GM12878 (cell line): ENCODE results near the gene PCDHGA3.

Experiments used
- CEBPB ChIP-seq, 2 experiments: fragments of 150-350 bp in 1 of 2; IDR thresholded peaks; 2 replicates each; pipeline ENCODE4 v1.6.1; 2012 to 2014; ENCODE audit warnings: low read depth in 2 of 2, low read length in 2 of 2, borderline replicate concordance in 1 of 2, inconsistent platforms in 1 of 2
- CREM ChIP-seq: IDR thresholded peaks from 2 replicates; pipeline ENCODE4 v1.6.1; 2014; ENCODE audit warnings: antibody characterized with exemption, low read depth
- CTCF ChIP-seq, 3 experiments: IDR thresholded peaks in 2 of 3; conservative IDR thresholded peaks in 1 of 3; 2 replicates each; pipeline ENCODE4 v1.5.1; 2011; ENCODE audit warnings: low read depth in 3 of 3, low read length in 3 of 3, mild to moderate bottlenecking in 3 of 3, control low read depth in 2 of 3, moderate library complexity in 2 of 3, inconsistent platforms in 1 of 3, mixed read lengths in 1 of 3; ENCODE audit not compliant: control insufficient read depth in 2 of 3, insufficient read depth in 1 of 3; ENCODE audit errors: extremely low read depth in 1 of 3
- DPF2 ChIP-seq: fragments of 450-650 bp; IDR thresholded peaks from 2 replicates; pipeline ENCODE4 v1.6.1; 2017; ENCODE audit warnings: mild to moderate bottlenecking
- EGR1 ChIP-seq, 2 experiments: IDR thresholded peaks; 1 replicate in 1 of 2; 2 replicates in 1 of 2; pipeline ENCODE4 v1.6.1; 2011 to 2012; ENCODE audit warnings: low read depth in 2 of 2, low read length in 2 of 2, borderline replicate concordance in 1 of 2, mild to moderate bottlenecking in 1 of 2, moderate library complexity in 1 of 2
- FOXM1 ChIP-seq: IDR thresholded peaks from 2 replicates; pipeline ENCODE4 v1.6.1; 2012; ENCODE audit warnings: low read depth, mild to moderate bottlenecking, inconsistent platforms, low read length, moderate library complexity
- HCFC1 ChIP-seq: fragments of 150-350 bp; IDR thresholded peaks from 2 replicates; pipeline ENCODE4 v1.6.1; 2014; ENCODE audit warnings: low read length
- POLR2A ChIP-seq: IDR thresholded peaks from 2 replicates; pipeline ENCODE4 v1.6.1; 2011; ENCODE audit warnings: low read depth, mild to moderate bottlenecking, low read length
- USF2 ChIP-seq: IDR thresholded peaks from 2 replicates; pipeline ENCODE4 v1.6.1; 2011; ENCODE audit warnings: low read depth, low read length, improper control_type of control experiment, borderline replicate concordance

GRCh38 chr5:141362719-141363118 lies 19.1 kb downstream of the PCDHGA3 start:
- TF ChIP-seq POLR2A (no peak), USF2 (no peak), FOXM1 (no peak), CTCF (IDR thresholded peaks at IDR 0.05 in 2 of 3, conservative IDR thresholded peaks at IDR 0.05 in 1 of 3; ENCODE audit: control insufficient read depth in 2 of 3, extremely low read depth in 1 of 3, insufficient read depth in 1 of 3, low read depth in 3 of 3, low read length in 3 of 3) (no peak), HCFC1 (no peak), CREM (no peak), DPF2 (no peak), EGR1 (IDR thresholded peaks at IDR 0.05; ENCODE audit: borderline replicate concordance in 1 of 2, low read depth in 2 of 2, low read length in 2 of 2) (no peak), CEBPB (IDR thresholded peaks at IDR 0.05; ENCODE audit: borderline replicate concordance in 1 of 2, low read depth in 2 of 2, low read length in 2 of 2) (no peak)
